Measurements from ENCODE around the gene FAM13B.

FAM13B gene

DNA sequence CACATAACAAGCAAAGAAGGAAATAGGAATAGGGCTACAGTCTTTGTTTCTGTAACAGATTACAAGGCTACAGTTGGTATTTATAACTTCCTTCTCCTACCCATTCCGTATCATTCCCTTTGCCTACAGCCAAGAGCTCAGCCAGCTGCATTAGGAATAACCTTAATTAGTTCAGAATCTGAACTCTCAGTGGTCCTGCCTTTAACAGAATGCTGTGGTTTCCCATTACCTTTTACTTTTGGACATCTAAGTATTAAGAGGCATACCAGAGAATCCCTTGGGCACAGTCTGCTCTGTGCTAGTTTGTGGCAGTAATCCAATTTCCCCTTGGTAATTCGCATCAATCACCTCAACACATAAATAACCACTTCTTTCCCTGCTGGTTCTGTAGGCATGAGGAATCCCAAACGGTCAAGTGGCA is 99.4 kb downstream of the FAM13B start:
- ChIA-PET CTCF (no interaction called here), POLR2A (no interaction called here)
- DNase-seq (ENCODE audit: extremely low spot score): peak; percentile 10
- TF ChIP-seq TARDBP (IDR thresholded peaks at IDR 0.05) (no peak), CTBP1 (IDR thresholded peaks at IDR 0.05; ENCODE audit: borderline replicate concordance) (no peak), ELF4 (IDR thresholded peaks at IDR 0.05) (no peak), BHLHE40 (IDR thresholded peaks at IDR 0.05; ENCODE audit: borderline replicate concordance) (no peak), ZNF384 (IDR thresholded peaks at IDR 0.05) (no peak), SUZ12 (IDR thresholded peaks at IDR 0.05) (no peak), FOXK2 (IDR thresholded peaks at IDR 0.05) (no peak), LEF1 (IDR thresholded peaks at IDR 0.05; ENCODE audit: borderline replicate concordance) (no peak), L3MBTL2 (conservative IDR thresholded peaks at IDR 0.05) (no peak), FOXM1 (IDR thresholded peaks at IDR 0.05; ENCODE audit: borderline replicate concordance) (no peak), FOXA1 (IDR thresholded peaks at IDR 0.05) (no peak), HDGF (IDR thresholded peaks at IDR 0.05; ENCODE audit: borderline replicate concordance) (no peak)
- TF ChIP-seq, protein P1, sequence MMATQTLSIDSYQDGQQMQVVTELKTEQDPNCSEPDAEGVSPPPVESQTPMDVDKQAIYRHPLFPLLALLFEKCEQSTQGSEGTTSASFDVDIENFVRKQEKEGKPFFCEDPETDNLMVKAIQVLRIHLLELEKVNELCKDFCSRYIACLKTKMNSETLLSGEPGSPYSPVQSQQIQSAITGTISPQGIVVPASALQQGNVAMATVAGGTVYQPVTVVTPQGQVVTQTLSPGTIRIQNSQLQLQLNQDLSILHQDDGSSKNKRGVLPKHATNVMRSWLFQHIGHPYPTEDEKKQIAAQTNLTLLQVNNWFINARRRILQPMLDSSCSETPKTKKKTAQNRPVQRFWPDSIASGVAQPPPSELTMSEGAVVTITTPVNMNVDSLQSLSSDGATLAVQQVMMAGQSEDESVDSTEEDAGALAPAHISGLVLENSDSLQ (IDR thresholded peaks at IDR 0.05): no peak

DNA sequence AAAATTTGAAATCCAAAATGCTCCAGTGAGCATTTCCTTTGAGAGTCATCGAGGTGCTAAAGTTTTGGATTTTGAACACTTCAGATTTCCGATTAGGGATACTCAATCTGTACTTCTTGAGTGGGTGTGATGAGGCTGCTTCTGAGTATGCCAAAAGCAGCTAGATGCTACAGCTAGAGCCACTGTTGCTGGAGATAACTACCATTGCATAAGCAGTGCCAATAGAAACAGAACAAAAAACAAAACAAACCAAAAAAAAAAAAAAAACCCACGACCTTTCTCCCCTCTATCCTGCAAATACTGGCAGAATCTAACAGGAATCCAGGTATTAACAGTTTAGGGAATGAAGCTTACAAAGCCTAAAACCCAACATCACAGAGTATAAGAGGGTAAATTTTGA is 100.1 kb downstream of the FAM13B start:
- TF ChIP-seq LEF1 (IDR thresholded peaks at IDR 0.05; ENCODE audit: borderline replicate concordance): no peak
- no peak for TF ChIP-seq ARNT (IDR thresholded peaks at IDR 0.05)
- no peak for TF ChIP-seq FOXM1 (IDR thresholded peaks at IDR 0.05; ENCODE audit: borderline replicate concordance)
- TF ChIP-seq TARDBP (IDR thresholded peaks at IDR 0.05): no peak
- TF ChIP-seq HDGF (IDR thresholded peaks at IDR 0.05; ENCODE audit: borderline replicate concordance): no peak
- no peak for TF ChIP-seq BHLHE40 (IDR thresholded peaks at IDR 0.05; ENCODE audit: borderline replicate concordance)
- TF ChIP-seq NFRKB (IDR thresholded peaks at IDR 0.05): no peak
- TF ChIP-seq FOXK2 (IDR thresholded peaks at IDR 0.05): no peak
- no peak for TF ChIP-seq SUZ12 (IDR thresholded peaks at IDR 0.05)
- TF ChIP-seq SP1 (IDR thresholded peaks at IDR 0.05): no peak
- TF ChIP-seq, protein P1 (IDR thresholded peaks at IDR 0.05): no peak
- TF ChIP-seq L3MBTL2 (conservative IDR thresholded peaks at IDR 0.05): no peak
- TF ChIP-seq ELF4 (IDR thresholded peaks at IDR 0.05): no peak
- no peak for TF ChIP-seq CTBP1 (IDR thresholded peaks at IDR 0.05; ENCODE audit: borderline replicate concordance)
- TF ChIP-seq ZNF384 (IDR thresholded peaks at IDR 0.05): no peak
- TF ChIP-seq FOXA1 (IDR thresholded peaks at IDR 0.05): no peak
- ChIA-PET POLR2A (no interaction called here), CTCF (interaction anchor here (0.7 kb wide), 1 partner anchor 47 kb away, joined by 3 read pairs; no protein-coding TSS in a partner anchor)
- DNase-seq (ENCODE audit: extremely low spot score): no peak

DNA sequence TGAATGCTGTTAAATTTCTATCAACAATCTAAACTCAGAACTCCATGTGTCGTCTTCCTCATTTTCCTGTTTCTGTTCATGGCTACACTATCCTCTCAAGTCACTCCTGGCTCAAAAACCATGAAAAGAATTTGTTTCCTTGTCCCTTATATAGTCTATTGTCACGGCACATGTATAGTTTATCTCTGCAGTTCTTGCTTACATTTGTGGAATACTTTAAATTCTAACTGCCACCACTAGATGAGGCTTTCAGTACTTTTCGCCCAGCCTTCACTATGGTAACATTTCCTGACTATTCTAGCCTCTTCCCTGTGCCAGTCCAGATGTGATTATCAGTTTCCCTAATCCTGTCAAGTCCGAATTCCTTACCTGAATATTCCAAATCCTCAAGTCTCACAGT is 109.0 kb downstream of the FAM13B start:
- DNase-seq (ENCODE audit: extremely low spot score): no peak
- POLR2A ChIA-PET: no interaction called here
- CTCF ChIA-PET: no interaction called here
- TF ChIP-seq, protein P1 (IDR thresholded peaks at IDR 0.05): no peak
- TF ChIP-seq NFRKB (IDR thresholded peaks at IDR 0.05) (no peak), BHLHE40 (IDR thresholded peaks at IDR 0.05; ENCODE audit: borderline replicate concordance) (no peak), LEF1 (IDR thresholded peaks at IDR 0.05; ENCODE audit: borderline replicate concordance) (no peak), ARNT (IDR thresholded peaks at IDR 0.05) (no peak), ELF4 (IDR thresholded peaks at IDR 0.05) (no peak), FOXK2 (IDR thresholded peaks at IDR 0.05) (no peak), FOXM1 (IDR thresholded peaks at IDR 0.05; ENCODE audit: borderline replicate concordance) (no peak), ZNF384 (IDR thresholded peaks at IDR 0.05) (no peak), SP1 (IDR thresholded peaks at IDR 0.05) (no peak), HDGF (IDR thresholded peaks at IDR 0.05; ENCODE audit: borderline replicate concordance) (no peak), TARDBP (IDR thresholded peaks at IDR 0.05) (no peak), SUZ12 (IDR thresholded peaks at IDR 0.05) (no peak), FOXA1 (IDR thresholded peaks at IDR 0.05) (no peak), L3MBTL2 (conservative IDR thresholded peaks at IDR 0.05) (no peak)

DNA sequence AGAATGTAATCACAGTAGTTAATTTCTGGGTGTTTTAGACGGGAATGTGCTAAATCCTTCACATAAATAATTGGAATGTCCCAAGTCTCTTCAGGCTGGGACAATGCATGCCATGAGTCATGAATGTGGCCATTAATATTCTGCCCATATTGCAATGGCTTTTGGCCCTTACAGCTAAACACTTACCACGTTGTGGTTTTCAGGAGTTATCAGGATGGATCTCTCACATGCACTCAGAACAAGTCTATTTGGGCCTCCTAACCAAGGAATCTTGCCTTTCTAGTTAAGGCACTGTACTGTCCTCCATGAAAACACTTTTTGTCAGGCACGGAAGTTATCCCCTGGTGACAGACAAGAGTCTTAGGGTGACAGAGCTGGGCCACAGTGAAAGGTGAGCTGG is 110.9 kb downstream of the FAM13B start:
- ChIA-PET CTCF (interaction anchor here (1.5 kb wide), 1 partner anchor 143 kb away, joined by 3 read pairs; no protein-coding TSS in a partner anchor), POLR2A (interaction anchor here (0.7 kb wide), 1 partner anchor 33 kb away, joined by 3 read pairs; no protein-coding TSS in a partner anchor)
- no peak for TF ChIP-seq FOXM1 (IDR thresholded peaks at IDR 0.05; ENCODE audit: borderline replicate concordance)
- no peak for TF ChIP-seq NFRKB (IDR thresholded peaks at IDR 0.05)
- TF ChIP-seq L3MBTL2 (conservative IDR thresholded peaks at IDR 0.05): no peak
- TF ChIP-seq SP1 (IDR thresholded peaks at IDR 0.05): no peak
- TF ChIP-seq, protein P1 (IDR thresholded peaks at IDR 0.05): no peak
- TF ChIP-seq HDGF (IDR thresholded peaks at IDR 0.05; ENCODE audit: borderline replicate concordance): no peak
- no peak for TF ChIP-seq CTBP1 (IDR thresholded peaks at IDR 0.05; ENCODE audit: borderline replicate concordance)
- TF ChIP-seq ELF4 (IDR thresholded peaks at IDR 0.05): no peak
- TF ChIP-seq BHLHE40 (IDR thresholded peaks at IDR 0.05; ENCODE audit: borderline replicate concordance): no peak
- TF ChIP-seq ZNF384 (IDR thresholded peaks at IDR 0.05): no peak
- TF ChIP-seq FOXA1 (IDR thresholded peaks at IDR 0.05): no peak
- no peak for TF ChIP-seq FOXK2 (IDR thresholded peaks at IDR 0.05)
- no peak for TF ChIP-seq LEF1 (IDR thresholded peaks at IDR 0.05; ENCODE audit: borderline replicate concordance)
- TF ChIP-seq SUZ12 (IDR thresholded peaks at IDR 0.05): no peak
- TF ChIP-seq TARDBP (IDR thresholded peaks at IDR 0.05): no peak
- no peak for TF ChIP-seq ARNT (IDR thresholded peaks at IDR 0.05)
- DNase-seq (ENCODE audit: extremely low spot score): no peak

DNA sequence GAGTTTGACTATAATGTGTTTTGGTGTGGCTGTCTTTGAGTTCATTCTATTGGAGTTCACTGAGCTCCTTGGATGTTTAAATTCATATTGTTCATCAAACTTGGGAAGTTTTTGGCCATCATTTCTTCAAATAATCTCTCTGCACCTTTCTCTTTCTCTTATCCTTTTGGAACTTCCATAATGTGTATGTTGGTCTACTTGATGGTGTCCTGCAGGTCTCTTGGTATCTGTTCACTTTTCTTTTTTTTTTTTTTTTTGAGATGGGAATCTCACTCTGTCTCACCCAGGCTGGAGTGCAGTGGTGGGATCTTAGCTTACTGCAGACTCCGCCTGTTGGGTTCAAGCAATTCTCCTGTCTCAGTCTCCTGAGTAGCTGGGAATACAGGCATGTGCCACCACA is 116.0 kb downstream of the FAM13B start:
- ChIA-PET CTCF (no interaction called here), POLR2A (interaction anchor here (1.3 kb wide), 1 partner anchor 28 kb away, joined by 4 read pairs; the partner anchor contains the start of gene PKD2L2)
- no peak for DNase-seq (ENCODE audit: extremely low spot score)
- TF ChIP-seq TARDBP (IDR thresholded peaks at IDR 0.05): no peak
- TF ChIP-seq L3MBTL2 (conservative IDR thresholded peaks at IDR 0.05): no peak
- no peak for TF ChIP-seq ARNT (IDR thresholded peaks at IDR 0.05)
- no peak for TF ChIP-seq LEF1 (IDR thresholded peaks at IDR 0.05; ENCODE audit: borderline replicate concordance)
- TF ChIP-seq HDGF (IDR thresholded peaks at IDR 0.05; ENCODE audit: borderline replicate concordance): no peak
- TF ChIP-seq, protein P1 (IDR thresholded peaks at IDR 0.05): no peak

Data from HEK293T (cell line).